HepG2 (cell line): Measurements from ENCODE around the gene TFAP2C. TPM values are rescaled to one million over a fixed set of nuclear protein-coding genes. Genes with fewer than 3 reads are reported as not detected.

ENCODE experiments used
- ATAC-seq: fragments of 200-7000 bp; cut with Tn5 transposase; 3 replicates; pipeline ENCODE4 v1.9.1; 2020; ENCODE audit warnings: mild to moderate bottlenecking, moderate library complexity
- BruUV-seq: library from RNA; stranded (reverse); fragments of 400-500 nt; replicated peaks from 2 replicates; lab custom pipeline; 2021; lab: Mats Ljungman, UMichigan
- CTCF ChIA-PET: fragments of 300-600 bp; formaldehyde crosslinking; extraction: SDS; loops from one replicate; lab custom pipeline; 2021; ENCODE audit warnings: low total read pairs, inconsistent platforms, low intra/inter-chr PET ratio; lab: Yijun Ruan, JAX
- POLR2A ChIA-PET: fragments of 350-600 bp; sonication (Branson Sonifier 250); formaldehyde crosslinking; loops from one replicate; lab custom pipeline; 2020; ENCODE audit warnings: antibody characterized with exemption, inconsistent platforms; lab: Yijun Ruan, JAX
- DNase-seq: peaks from one replicate; pipeline ENCODE4 v3.0.0-alpha.2; 2015; ENCODE audit warnings: low spot score
- FAIRE-seq: peaks from 3 replicates; lab custom pipeline; 2011; peaks lifted over from hg19 to GRCh38; lab: Jason Lieb, UNC
- H2AFZ ChIP-seq: one replicate; pipeline ENCODE4 v1.6.1; 2011; ENCODE audit warnings: low read length, inconsistent platforms
- H3K27ac ChIP-seq: fragments of 300-600 bp; 3 replicates; pipeline ENCODE4 v1.8.0; 2011; ENCODE audit warnings: mixed run types, mild to moderate bottlenecking, mixed read lengths, low read length, inconsistent platforms; ENCODE audit not compliant: insufficient read depth; ENCODE audit errors: extremely low read length
- H3K27me3 ChIP-seq, 2 experiments: fragments of 200-600 bp in 1 of 2; 2 replicates in 1 of 2; 3 replicates in 1 of 2; pipeline versions ENCODE4 v1.6.0 to v1.8.0; 2011; ENCODE audit warnings: low read length in 2 of 2, mild to moderate bottlenecking in 2 of 2, moderate library complexity in 2 of 2, inconsistent platforms in 1 of 2; ENCODE audit not compliant: insufficient read depth in 2 of 2, control insufficient read depth in 1 of 2
- H3K36me3 ChIP-seq, 2 experiments: fragments of 200-600 bp in 1 of 2; replicated peaks in 1 of 2; 2 replicates in 1 of 2; 3 replicates in 1 of 2; pipeline versions ENCODE4 v1.5.1 to v1.8.0; 2011; ENCODE audit warnings: low read length in 2 of 2, inconsistent platforms in 1 of 2; ENCODE audit not compliant: insufficient read depth in 2 of 2, control insufficient read depth in 1 of 2
- H3K4me1 ChIP-seq: 2 replicates; pipeline ENCODE4 v1.5.1; 2012; ENCODE audit warnings: low read length, inconsistent platforms; ENCODE audit not compliant: insufficient read depth
- H3K4me2 ChIP-seq: 2 replicates; pipeline ENCODE4 v1.6.0; 2011; ENCODE audit warnings: low read depth, low read length, inconsistent platforms
- H3K4me3 ChIP-seq, 3 experiments: fragments of 200-600 bp in 1 of 3; sonication (generic), shearing (Covaris generic) in 1 of 3; replicated peaks in 1 of 3; 2 replicates each; pipeline ENCODE4 v1.5.1; 2011 to 2016; ENCODE audit warnings: low read length in 3 of 3, inconsistent platforms in 2 of 3, low read depth in 2 of 3, mild to moderate bottlenecking in 2 of 3, control low read depth in 1 of 3, mixed read lengths in 1 of 3; ENCODE audit not compliant: insufficient read depth in 1 of 3
- H3K79me2 ChIP-seq: one replicate; pipeline ENCODE4 v1.6.1; 2011; ENCODE audit warnings: low read length, inconsistent platforms; ENCODE audit not compliant: insufficient read depth
- H3K9ac ChIP-seq: 2 replicates; pipeline ENCODE4 v1.6.0; 2011; ENCODE audit warnings: mild to moderate bottlenecking, low read depth, low read length, inconsistent platforms; ENCODE audit not compliant: insufficient read depth
- H3K9me3 ChIP-seq: 2 replicates; pipeline ENCODE4 v1.5.1; 2012; ENCODE audit warnings: mild to moderate bottlenecking, low read length
- H4K20me1 ChIP-seq: 2 replicates; pipeline ENCODE4 v1.6.0; 2011; ENCODE audit warnings: inconsistent platforms, mild to moderate bottlenecking, low read length, moderate library complexity; ENCODE audit not compliant: insufficient read depth
- DR1 ChIP-seq: sonication (generic); formaldehyde crosslinking; IDR thresholded peaks from 2 replicates; pipeline ENCODE4 v1.8.0; 2021; ENCODE audit warnings: mild to moderate bottlenecking, missing genetic modification reagents, inconsistent platforms
- ELF1 ChIP-seq: sonication (generic); formaldehyde crosslinking; IDR thresholded peaks from 2 replicates; pipeline ENCODE4 v1.4.0; 2020; ENCODE audit warnings: missing genetic modification reagents
- HIVEP1 ChIP-seq: sonication (generic); formaldehyde crosslinking; IDR thresholded peaks from 2 replicates; pipeline ENCODE4 v1.4.0; 2020; ENCODE audit warnings: mild to moderate bottlenecking, missing genetic modification reagents
- MAFK ChIP-seq, 2 experiments: IDR thresholded peaks in 1 of 2; conservative IDR thresholded peaks in 1 of 2; 2 replicates each; pipeline ENCODE4 v1.6.1; 2011; ENCODE audit warnings: improper control_type of control experiment in 2 of 2, low read length in 2 of 2
- RAD21 ChIP-seq: fragments of 450-650 bp; formaldehyde crosslinking; IDR thresholded peaks from 2 replicates; pipeline ENCODE4 v1.5.0; 2020; ENCODE audit warnings: mild to moderate bottlenecking
- RAD51 ChIP-seq: fragments of 450-650 bp; IDR thresholded peaks from 2 replicates; pipeline ENCODE4 v1.6.1; 2016; ENCODE audit warnings: borderline replicate concordance
- REPIN1 ChIP-seq: sonication (generic); formaldehyde crosslinking; IDR thresholded peaks from 2 replicates; pipeline ENCODE4 v1.8.0; 2022; ENCODE audit warnings: missing genetic modification reagents, low read depth, mild to moderate bottlenecking, borderline replicate concordance
- SALL2 ChIP-seq: sonication (generic); formaldehyde crosslinking; IDR thresholded peaks from 2 replicates; pipeline ENCODE4 v1.8.1; 2023; ENCODE audit warnings: mild to moderate bottlenecking, missing genetic modification reagents, inconsistent platforms
- ZNF446 ChIP-seq: sonication (generic); formaldehyde crosslinking; IDR thresholded peaks from 2 replicates; pipeline ENCODE4 v1.5.0; 2020; ENCODE audit warnings: mild to moderate bottlenecking, missing genetic modification reagents
- ZNF777 ChIP-seq: sonication (generic); formaldehyde crosslinking; IDR thresholded peaks from 2 replicates; pipeline ENCODE4 v1.4.0; 2020; ENCODE audit warnings: missing genetic modification reagents
- ZNF788 ChIP-seq: sonication (generic); formaldehyde crosslinking; IDR thresholded peaks from 2 replicates; pipeline ENCODE4 v1.5.0; 2020; ENCODE audit warnings: mild to moderate bottlenecking, missing genetic modification reagents, borderline replicate concordance
- WGBS: methylation state at CpG from one replicate; pipeline ENCODE4 v1.1.6; 2017; ENCODE audit warnings: low lambda C conversion rate; 5-methylcytosine and 5-hydroxymethylcytosine counted together
- in situ Hi-C: cut with HindIII; loops from 2 replicates; pipeline ENCODE4 v1.10.0; 2017; ENCODE audit warnings: low pct_unique_long_range_greater_than_20kb; ENCODE audit not compliant: extremely low pct_ligation_motif_present
- intact Hi-C: fragments of 100-400 bp; cut with micrococcal nuclease; formaldehyde crosslinking; loops from one replicate; pipeline ENCODE4 v1.10.0; 2022; ENCODE audit not compliant: unreplicated experiment
- polyA plus RNA-seq, 8 experiments: library from polyadenylated mRNA; depleted of rRNA in 3 of 8; stranded (reverse) in 7 of 8; unstranded in 1 of 8; fragments of >200 nt; fragmentation: Illumina TruSeq in 4 of 8; extraction: Trizol in 4 of 8; gene quantifications; 2 replicates each; pipeline versions ENCODE4 v1.2.1 to v1.2.3, GENCODE V29; 2011 to 2016; ENCODE audit warnings: low read depth in 4 of 8, missing spikeins in 1 of 8, mixed read lengths in 1 of 8; ENCODE audit not compliant: insufficient read depth in 1 of 8
- total RNA-seq, 5 experiments: library from RNA; depleted of rRNA; stranded (reverse); fragments of >200 nt; fragmentation: Illumina TruSeq; extraction: Trizol; gene quantifications; 2 replicates each; pipeline ENCODE4 v1.2.3, GENCODE V29; 2016; ENCODE audit warnings: low read depth in 1 of 5
- TF ChIP-seq, protein P1 (sequence below), 2 experiments: IDR thresholded peaks; 2 replicates each; pipeline ENCODE4 v1.6.1; 2011 to 2012; ENCODE audit warnings: low read length in 2 of 2, borderline replicate concordance in 1 of 2, low read depth in 1 of 2, mild to moderate bottlenecking in 1 of 2, moderate library complexity in 1 of 2
- TF ChIP-seq, protein P2 (sequence below): sonication (generic); formaldehyde crosslinking; IDR thresholded peaks from 2 replicates; pipeline ENCODE4 v1.9.0; 2021; ENCODE audit warnings: missing genetic modification reagents, borderline replicate concordance
- TF ChIP-seq, protein P3 (sequence below): IDR thresholded peaks from 2 replicates; pipeline ENCODE4 v1.6.1; 2016; ENCODE audit warnings: mild to moderate bottlenecking, missing biosample characterization, missing genetic modification reagents
- TF ChIP-seq, protein P4 (sequence below): sonication (generic); formaldehyde crosslinking; IDR thresholded peaks from 2 replicates; pipeline ENCODE4 v1.5.0; 2020; ENCODE audit warnings: mild to moderate bottlenecking, missing genetic modification reagents, borderline replicate concordance

TFAP2C gene
- total and polyA plus RNA-seq, 2 of the 13 experiments (the other 11 are each of a cell fraction or from before 2014, with no cell fraction given) = not detected

DNA sequence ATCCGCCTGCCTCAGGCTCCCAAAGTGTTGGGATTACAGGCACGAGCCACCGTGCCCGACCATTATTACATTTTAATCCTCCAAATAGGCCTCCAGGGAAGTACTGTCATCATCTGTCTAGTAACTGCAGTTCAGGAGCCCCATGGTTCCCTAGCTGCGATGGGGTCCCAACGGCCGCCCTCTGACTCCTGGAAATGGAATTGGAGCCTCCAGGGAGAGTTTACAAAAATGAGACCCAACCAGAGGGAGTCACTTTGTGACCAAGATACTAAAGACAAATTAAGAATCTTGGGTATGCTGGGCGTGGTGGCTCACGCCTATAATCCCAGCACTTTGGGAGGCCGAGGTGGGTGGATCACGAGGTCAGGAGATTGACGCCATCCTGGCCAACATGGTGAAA, 36.7 kb downstream of the TFAP2C start:
- FAIRE-seq = no peak
- BruUV-seq = no TSS peak
- 53% methylated on average over 12 of the region's 12 CpGs for WGBS
- TF ChIP-seq, protein P1, sequence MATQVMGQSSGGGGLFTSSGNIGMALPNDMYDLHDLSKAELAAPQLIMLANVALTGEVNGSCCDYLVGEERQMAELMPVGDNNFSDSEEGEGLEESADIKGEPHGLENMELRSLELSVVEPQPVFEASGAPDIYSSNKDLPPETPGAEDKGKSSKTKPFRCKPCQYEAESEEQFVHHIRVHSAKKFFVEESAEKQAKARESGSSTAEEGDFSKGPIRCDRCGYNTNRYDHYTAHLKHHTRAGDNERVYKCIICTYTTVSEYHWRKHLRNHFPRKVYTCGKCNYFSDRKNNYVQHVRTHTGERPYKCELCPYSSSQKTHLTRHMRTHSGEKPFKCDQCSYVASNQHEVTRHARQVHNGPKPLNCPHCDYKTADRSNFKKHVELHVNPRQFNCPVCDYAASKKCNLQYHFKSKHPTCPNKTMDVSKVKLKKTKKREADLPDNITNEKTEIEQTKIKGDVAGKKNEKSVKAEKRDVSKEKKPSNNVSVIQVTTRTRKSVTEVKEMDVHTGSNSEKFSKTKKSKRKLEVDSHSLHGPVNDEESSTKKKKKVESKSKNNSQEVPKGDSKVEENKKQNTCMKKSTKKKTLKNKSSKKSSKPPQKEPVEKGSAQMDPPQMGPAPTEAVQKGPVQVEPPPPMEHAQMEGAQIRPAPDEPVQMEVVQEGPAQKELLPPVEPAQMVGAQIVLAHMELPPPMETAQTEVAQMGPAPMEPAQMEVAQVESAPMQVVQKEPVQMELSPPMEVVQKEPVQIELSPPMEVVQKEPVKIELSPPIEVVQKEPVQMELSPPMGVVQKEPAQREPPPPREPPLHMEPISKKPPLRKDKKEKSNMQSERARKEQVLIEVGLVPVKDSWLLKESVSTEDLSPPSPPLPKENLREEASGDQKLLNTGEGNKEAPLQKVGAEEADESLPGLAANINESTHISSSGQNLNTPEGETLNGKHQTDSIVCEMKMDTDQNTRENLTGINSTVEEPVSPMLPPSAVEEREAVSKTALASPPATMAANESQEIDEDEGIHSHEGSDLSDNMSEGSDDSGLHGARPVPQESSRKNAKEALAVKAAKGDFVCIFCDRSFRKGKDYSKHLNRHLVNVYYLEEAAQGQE (IDR thresholded peaks at IDR 0.05; ENCODE audit: borderline replicate concordance in 1 of 2, low read depth in 1 of 2, low read length in 2 of 2) = no peak
- TF ChIP-seq, protein P2, sequence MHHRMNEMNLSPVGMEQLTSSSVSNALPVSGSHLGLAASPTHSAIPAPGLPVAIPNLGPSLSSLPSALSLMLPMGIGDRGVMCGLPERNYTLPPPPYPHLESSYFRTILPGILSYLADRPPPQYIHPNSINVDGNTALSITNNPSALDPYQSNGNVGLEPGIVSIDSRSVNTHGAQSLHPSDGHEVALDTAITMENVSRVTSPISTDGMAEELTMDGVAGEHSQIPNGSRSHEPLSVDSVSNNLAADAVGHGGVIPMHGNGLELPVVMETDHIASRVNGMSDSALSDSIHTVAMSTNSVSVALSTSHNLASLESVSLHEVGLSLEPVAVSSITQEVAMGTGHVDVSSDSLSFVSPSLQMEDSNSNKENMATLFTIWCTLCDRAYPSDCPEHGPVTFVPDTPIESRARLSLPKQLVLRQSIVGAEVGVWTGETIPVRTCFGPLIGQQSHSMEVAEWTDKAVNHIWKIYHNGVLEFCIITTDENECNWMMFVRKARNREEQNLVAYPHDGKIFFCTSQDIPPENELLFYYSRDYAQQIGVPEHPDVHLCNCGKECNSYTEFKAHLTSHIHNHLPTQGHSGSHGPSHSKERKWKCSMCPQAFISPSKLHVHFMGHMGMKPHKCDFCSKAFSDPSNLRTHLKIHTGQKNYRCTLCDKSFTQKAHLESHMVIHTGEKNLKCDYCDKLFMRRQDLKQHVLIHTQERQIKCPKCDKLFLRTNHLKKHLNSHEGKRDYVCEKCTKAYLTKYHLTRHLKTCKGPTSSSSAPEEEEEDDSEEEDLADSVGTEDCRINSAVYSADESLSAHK (CRISPR knock-in tag) = no peak
- TF ChIP-seq RAD51 = no peak
- TF ChIP-seq SALL2 (CRISPR knock-in tag) = no peak
- no peak for TF ChIP-seq RAD21 (CRISPR knock-in tag)
- TF ChIP-seq MAFK (conservative IDR thresholded peaks at IDR 0.05 in 1 of 2, IDR thresholded peaks at IDR 0.05 in 1 of 2; ENCODE audit: low read length in 2 of 2) = no peak
- TF ChIP-seq, protein P3, sequence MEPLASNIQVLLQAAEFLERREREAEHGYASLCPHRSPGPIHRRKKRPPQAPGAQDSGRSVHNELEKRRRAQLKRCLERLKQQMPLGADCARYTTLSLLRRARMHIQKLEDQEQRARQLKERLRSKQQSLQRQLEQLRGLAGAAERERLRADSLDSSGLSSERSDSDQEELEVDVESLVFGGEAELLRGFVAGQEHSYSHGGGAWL = no peak
- TF ChIP-seq DR1 (CRISPR knock-in tag) = no peak
- TF ChIP-seq ZNF777 (CRISPR knock-in tag) = no peak
- TF ChIP-seq REPIN1 = no peak
- TF ChIP-seq, protein P4, sequence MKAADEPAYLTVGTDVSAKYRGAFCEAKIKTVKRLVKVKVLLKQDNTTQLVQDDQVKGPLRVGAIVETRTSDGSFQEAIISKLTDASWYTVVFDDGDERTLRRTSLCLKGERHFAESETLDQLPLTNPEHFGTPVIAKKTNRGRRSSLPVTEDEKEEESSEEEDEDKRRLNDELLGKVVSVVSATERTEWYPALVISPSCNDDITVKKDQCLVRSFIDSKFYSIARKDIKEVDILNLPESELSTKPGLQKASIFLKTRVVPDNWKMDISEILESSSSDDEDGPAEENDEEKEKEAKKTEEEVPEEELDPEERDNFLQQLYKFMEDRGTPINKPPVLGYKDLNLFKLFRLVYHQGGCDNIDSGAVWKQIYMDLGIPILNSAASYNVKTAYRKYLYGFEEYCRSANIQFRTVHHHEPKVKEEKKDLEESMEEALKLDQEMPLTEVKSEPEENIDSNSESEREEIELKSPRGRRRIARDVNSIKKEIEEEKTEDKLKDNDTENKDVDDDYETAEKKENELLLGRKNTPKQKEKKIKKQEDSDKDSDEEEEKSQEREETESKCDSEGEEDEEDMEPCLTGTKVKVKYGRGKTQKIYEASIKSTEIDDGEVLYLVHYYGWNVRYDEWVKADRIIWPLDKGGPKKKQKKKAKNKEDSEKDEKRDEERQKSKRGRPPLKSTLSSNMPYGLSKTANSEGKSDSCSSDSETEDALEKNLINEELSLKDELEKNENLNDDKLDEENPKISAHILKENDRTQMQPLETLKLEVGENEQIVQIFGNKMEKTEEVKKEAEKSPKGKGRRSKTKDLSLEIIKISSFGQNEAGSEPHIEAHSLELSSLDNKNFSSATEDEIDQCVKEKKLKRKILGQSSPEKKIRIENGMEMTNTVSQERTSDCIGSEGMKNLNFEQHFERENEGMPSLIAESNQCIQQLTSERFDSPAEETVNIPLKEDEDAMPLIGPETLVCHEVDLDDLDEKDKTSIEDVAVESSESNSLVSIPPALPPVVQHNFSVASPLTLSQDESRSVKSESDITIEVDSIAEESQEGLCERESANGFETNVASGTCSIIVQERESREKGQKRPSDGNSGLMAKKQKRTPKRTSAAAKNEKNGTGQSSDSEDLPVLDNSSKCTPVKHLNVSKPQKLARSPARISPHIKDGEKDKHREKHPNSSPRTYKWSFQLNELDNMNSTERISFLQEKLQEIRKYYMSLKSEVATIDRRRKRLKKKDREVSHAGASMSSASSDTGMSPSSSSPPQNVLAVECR = no peak
- no peak for TF ChIP-seq ELF1 (CRISPR knock-in tag)
- TF ChIP-seq ZNF788 (CRISPR knock-in tag) = no peak
- TF ChIP-seq HIVEP1 (CRISPR knock-in tag) = no peak
- TF ChIP-seq ZNF446 (CRISPR knock-in tag) = no peak

More for the DNA sequence above, 36.7 kb downstream of the TFAP2C start:
- Histone ChIP-seq H3K4me1 (no peaks in the 10 kb centered on the region), H3K27me3 (peaks cover 0 to 12% of the 10 kb centered on the region in 2 experiments; a peak in 3 of 5 replicates), H3K4me3 (no peak overlapping the region), H3K36me3 (no peaks in the 10 kb centered on the region), H3K27ac (no peak overlapping the region), H3K9me3 (no peaks in the 10 kb centered on the region), H3K9ac (no peak overlapping the region), H3K79me2 (no peaks in the 10 kb centered on the region), H2AFZ (no peak overlapping the region), H4K20me1 (no peaks in the 10 kb centered on the region), H3K4me2 (no peak overlapping the region)
- DNase-seq (no peak), ATAC-seq (no peak)
- ChIA-PET POLR2A (no interaction called here), CTCF (no interaction called here)
- intact Hi-C loops (no loop called here), in situ Hi-C loops (no loop called here)
